Astrocyte of the cerebellum (primary cell): ENCODE measurements around the gene EGFR.

Experiments used
- DNase-seq: peaks from one replicate; pipeline ENCODE4 v3.0.0-alpha.2; 2011; ENCODE audit warnings: low read depth
- H3K4me3 ChIP-seq: 2 replicates; pipeline ENCODE4 v1.5.1; 2011; ENCODE audit warnings: mild to moderate bottlenecking, low read depth, low read length, moderate library complexity
- CTCF ChIP-seq: IDR thresholded peaks from 2 replicates; pipeline ENCODE4 v1.5.1; 2012; ENCODE audit warnings: low read length, low read depth, moderate library complexity, mild to moderate bottlenecking; ENCODE audit errors: missing control alignments
- in situ Hi-C: cut with HindIII; loops from 2 replicates; pipeline ENCODE4 v1.10.0; 2017; ENCODE audit warnings: low sequenced_read_pairs

The EGFR gene

DNA sequence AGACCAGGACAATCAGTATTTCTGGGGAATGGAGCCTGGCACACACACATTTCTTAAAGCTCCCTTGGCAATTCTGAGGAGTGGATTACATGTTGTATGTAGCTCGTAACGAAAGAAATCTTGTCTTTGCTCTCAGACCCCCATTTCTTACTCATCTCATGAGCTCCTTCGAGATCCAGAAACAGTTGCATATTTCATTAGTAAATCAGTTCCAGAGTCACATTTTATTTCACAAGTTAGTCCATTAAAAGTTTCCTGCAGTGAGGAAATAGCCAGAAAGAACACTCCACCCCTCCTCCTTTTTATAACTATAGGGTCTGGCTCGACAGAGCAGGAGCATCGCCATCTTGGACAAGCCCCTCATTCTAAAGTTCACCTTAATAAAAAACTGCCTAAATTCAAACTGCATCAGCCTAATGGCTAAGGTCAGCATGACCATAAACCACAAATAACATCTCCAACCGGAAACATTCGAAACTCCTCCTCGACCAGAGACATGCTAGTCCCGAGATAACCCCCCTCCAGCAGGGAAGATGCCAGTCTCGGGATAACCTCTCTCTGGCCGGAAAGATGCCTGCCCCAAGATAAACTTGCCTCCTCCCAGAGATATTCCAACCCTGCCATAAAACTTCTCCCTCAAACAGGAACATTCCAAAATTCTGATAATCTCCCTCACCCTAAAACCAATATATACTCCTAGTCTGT is 7.4 kb downstream of the EGFR start:
- DNase-seq = no peak
- no peak overlapping the region for H3K4me3 ChIP-seq
- in situ Hi-C loops = no loop called here
- TF ChIP-seq CTCF = no peak

- no peak overlapping the region for H3K4me3 ChIP-seq
- in situ Hi-C loops = no loop called here
- no peak for DNase-seq
- TF ChIP-seq CTCF = no peak
Measured at GRCh38 chr7:55026867-55027490, 8.2 kb downstream of the EGFR start.

DNA sequence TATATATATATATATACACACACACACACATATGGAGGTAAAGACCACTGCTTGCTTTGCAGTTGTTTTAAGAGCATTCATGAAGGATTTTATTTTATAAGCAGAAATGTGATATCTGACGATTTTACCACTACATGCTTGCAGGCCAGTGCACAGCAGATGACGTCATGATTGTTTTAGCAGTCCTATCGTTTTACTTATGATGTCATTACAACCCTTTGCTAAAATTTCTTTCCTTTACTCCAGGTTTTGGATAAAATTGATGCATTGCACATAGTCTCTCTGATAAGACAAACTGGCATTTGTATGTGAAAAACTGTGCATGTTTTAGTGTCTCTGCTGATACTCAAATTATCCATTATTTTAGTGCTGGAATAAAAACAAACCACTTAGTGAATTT is 9.2 kb downstream of the EGFR start:
- in situ Hi-C loops = no loop called here
- no peak overlapping the region for H3K4me3 ChIP-seq
- no peak for TF ChIP-seq CTCF
- no peak for DNase-seq

- in situ Hi-C loops = no loop called here
- no peak for TF ChIP-seq CTCF
- H3K4me3 ChIP-seq = no peak overlapping the region
- no peak for DNase-seq
Measured at GRCh38 chr7:55030314-55030713, 11.5 kb downstream of the EGFR start.

DNA sequence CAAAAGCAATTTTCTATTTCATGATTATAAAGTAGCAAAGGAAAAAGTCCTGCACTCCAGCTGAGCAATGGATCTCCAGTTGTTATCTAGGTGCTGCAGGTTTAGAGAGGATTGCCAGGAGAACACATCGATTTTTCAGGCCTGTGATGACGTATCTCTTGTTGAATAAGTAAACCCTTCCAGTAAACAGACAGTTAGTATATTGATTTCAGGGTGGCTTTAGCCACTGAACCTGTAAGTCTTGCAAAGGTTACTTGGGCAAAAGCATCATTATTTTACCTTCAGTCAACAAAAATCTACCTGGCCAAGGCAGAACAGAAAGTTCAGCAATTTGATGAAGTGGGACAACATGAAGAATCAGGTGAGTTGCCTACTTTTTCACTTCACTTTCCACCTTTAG is 12.3 kb downstream of the EGFR start:
- DNase-seq = no peak
- no peak for TF ChIP-seq CTCF
- in situ Hi-C loops = no loop called here
- no peak overlapping the region for H3K4me3 ChIP-seq

DNA sequence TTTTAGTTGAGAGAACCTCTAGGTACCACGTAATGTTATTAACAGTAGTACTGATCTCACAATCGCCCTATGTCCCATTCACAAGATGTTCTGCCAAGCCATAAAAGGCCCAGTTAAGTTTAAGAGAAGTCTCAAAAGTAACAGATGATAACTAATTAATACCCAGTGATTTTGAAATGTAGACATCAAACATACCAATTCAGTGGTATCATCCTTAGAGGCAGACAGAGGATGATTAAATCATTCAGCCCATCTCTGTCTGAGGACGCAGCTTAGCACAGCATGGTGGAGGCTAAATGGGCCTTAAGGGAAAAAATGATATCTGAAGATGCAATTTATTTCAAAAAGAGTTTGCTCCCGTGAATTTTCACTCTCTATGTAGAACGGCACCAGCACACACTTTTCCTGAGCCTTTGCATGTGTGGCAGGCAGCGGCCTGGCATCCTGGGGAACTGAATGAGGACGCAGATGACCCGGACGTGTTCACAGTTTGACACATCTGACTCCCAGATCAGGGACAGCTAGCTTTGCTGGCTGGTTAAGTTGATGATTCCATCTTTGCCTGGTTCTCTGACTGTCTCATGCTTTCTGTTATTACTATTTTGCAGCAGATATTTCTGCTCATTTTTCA is 13.4 kb downstream of the EGFR start:
- TF ChIP-seq CTCF = no peak
- DNase-seq = no peak
- in situ Hi-C loops = no loop called here
- no peak overlapping the region for H3K4me3 ChIP-seq
